AG04450 (cell line): ENCODE results near the gene RPS8. TPM values are rescaled to one million over a fixed set of nuclear protein-coding genes. Genes with fewer than 3 reads are reported as not detected.
"Not testable (repeated sequence)": the region's sequence is repeated elsewhere in the genome, so short reads cannot be mapped to it uniquely, and the experiment has no call there.

Experiments
- CTCF ChIA-PET: fragments of 300-600, 350-600 bp; formaldehyde crosslinking; extraction: SDS; loops from one replicate; lab custom pipeline; 2022; ENCODE audit warnings: antibody characterized with exemption, inconsistent platforms; lab: Charles Lee
- POLR2A ChIA-PET: fragments of 350-600 bp; formaldehyde crosslinking; extraction: SDS; loops from one replicate; lab custom pipeline; 2021; ENCODE audit warnings: antibody characterized with exemption, inconsistent platforms; lab: Yijun Ruan, JAX
- DNase-seq: peaks from one replicate; pipeline ENCODE4 v3.0.0-alpha.2; 2011; ENCODE audit warnings: low read depth, low spot score
- H3K27ac ChIP-seq: one replicate; pipeline ENCODE4 v1.5.1; 2012; ENCODE audit warnings: low read depth, low read length, control low read depth
- H3K27me3 ChIP-seq: one replicate; pipeline ENCODE4 v1.6.0; 2012; ENCODE audit warnings: low read length; ENCODE audit not compliant: control insufficient read depth, insufficient read depth
- H3K4me3 ChIP-seq: 2 replicates; pipeline ENCODE4 v1.5.1; 2011; ENCODE audit warnings: mild to moderate bottlenecking, low read depth, low read length, control low read depth
- H3K9me3 ChIP-seq: 2 replicates; pipeline ENCODE4 v1.5.1; 2012; ENCODE audit warnings: low read length; ENCODE audit not compliant: control insufficient read depth, insufficient read depth
- polyA plus RNA-seq: library from polyadenylated mRNA; depleted of rRNA; stranded (reverse); fragments of >200 nt; gene quantifications from 2 replicates; pipeline ENCODE4 v1.2.3, GENCODE V29; 2011
- TF ChIP-seq, protein P1 (sequence below): IDR thresholded peaks from 2 replicates; pipeline ENCODE4 v1.5.1; 2011; ENCODE audit warnings: low read depth, low read length, control low read depth, inconsistent platforms

RPS8 gene
- polyA plus RNA-seq, 1 experiment = 2,661 TPM

GRCh38 chr1:44808938-44809917 lies 33.9 kb downstream of the RPS8 start:
- POLR2A ChIA-PET = interaction anchor here (0.5 to 4.1 kb wide), 7 partner anchors 9 to 712 kb away, joined by 3 to 103 read pairs (median 5); partner anchors contain the start of genes PLK3, PRDX1 and RPS8

DNA sequence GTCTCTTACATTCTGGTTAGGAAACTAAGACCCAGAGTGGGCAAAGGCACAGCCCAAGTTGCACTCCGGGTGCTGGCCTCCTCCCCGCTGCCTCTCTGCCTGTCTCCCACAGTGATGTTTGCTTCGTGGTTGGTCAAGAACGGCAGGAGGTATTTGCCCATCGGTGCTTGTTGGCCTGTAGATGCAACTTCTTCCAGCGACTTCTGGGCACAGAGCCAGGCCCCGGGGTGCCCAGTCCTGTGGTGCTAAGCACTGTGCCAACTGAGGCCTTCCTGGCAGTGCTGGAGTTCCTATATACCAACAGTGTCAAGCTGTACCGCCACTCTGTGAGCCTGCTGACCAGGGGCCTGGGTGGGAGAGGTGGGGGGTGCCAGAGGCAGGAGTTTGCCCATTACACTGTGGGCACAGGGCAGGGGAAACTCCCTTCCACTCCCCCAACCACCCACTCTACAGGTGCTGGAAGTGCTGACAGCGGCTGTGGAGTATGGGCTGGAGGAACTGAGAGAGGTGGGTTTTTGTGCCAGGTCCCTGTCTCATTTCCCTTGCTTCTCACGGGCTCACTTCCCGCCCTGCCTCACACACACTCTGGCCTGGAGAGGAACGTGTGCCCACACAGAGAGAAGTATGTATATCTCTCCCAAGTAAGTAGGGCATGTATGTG lies 34.9 kb downstream of the RPS8 start:
- peak overlapping the region; percentile 31 for H3K4me3 ChIP-seq
- CTCF ChIA-PET = interaction anchor here (0.7 to 2.2 kb wide), 2 partner anchors 10 to 92 kb away, joined by 5 to 20 read pairs; partner anchors contain the start of gene PLK3

More at GRCh38 chr1:44808938-44809917, 33.9 kb downstream of the RPS8 start:
- DNase-seq = no peak
- peak overlapping the region; percentile 100 for H3K27ac ChIP-seq
- H3K9me3 ChIP-seq = no peaks in the 10 kb centered on the region; the same call in 1 of the 2 replicates
- H3K4me3 ChIP-seq = peak overlapping the region; percentile 63
- CTCF ChIA-PET = interaction anchor here (0.8 to 2.2 kb wide), 7 partner anchors 9 to 78 kb away, joined by 3 to 20 read pairs (median 5); partner anchors contain the start of genes PLK3 and RNU5D-1
- H3K27me3 ChIP-seq = no peaks in the 10 kb centered on the region
- TF ChIP-seq, protein P1, sequence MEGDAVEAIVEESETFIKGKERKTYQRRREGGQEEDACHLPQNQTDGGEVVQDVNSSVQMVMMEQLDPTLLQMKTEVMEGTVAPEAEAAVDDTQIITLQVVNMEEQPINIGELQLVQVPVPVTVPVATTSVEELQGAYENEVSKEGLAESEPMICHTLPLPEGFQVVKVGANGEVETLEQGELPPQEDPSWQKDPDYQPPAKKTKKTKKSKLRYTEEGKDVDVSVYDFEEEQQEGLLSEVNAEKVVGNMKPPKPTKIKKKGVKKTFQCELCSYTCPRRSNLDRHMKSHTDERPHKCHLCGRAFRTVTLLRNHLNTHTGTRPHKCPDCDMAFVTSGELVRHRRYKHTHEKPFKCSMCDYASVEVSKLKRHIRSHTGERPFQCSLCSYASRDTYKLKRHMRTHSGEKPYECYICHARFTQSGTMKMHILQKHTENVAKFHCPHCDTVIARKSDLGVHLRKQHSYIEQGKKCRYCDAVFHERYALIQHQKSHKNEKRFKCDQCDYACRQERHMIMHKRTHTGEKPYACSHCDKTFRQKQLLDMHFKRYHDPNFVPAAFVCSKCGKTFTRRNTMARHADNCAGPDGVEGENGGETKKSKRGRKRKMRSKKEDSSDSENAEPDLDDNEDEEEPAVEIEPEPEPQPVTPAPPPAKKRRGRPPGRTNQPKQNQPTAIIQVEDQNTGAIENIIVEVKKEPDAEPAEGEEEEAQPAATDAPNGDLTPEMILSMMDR = 0 out of 2 replicates have a peak, but pooled peaks have one; percentile 16

DNA sequence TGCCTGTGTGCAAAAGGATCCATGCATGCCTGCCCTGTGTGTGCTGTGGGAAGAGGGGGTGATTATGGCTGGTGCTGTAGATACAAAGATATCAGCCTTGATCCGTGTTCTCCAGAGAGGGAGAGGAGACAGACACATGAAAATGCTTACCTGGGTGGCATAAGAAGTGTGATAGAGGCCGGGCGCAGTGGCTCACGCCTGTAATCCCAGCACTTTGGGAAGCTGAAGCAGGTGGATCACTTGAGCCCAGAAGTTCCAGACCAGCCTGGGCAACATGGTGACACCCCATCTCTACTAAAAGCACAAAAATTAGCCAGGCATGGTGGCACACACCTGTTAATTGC lies 35.4 kb downstream of the RPS8 start:
- CTCF ChIA-PET = interaction anchor here (0.6 to 0.7 kb wide), 2 partner anchors 11 to 91 kb away, joined by 5 read pairs; partner anchors contain the start of gene PLK3
- not testable (repeated sequence) for H3K4me3 ChIP-seq, H3K27me3 ChIP-seq, H3K9me3 ChIP-seq, DNase-seq
- POLR2A ChIA-PET = interaction anchor here (3.3 kb wide), 1 partner anchor 10 kb away, joined by 18 read pairs; the partner anchor contains the start of gene PLK3
- peak overlapping the region; percentile 32 for H3K27ac ChIP-seq

More for the DNA sequence above, 34.9 kb downstream of the RPS8 start:
- peak overlapping the region; percentile 32 for H3K27ac ChIP-seq
- TF ChIP-seq, protein P1 = no peak
- POLR2A ChIA-PET = interaction anchor here (1.4 to 4.1 kb wide), 4 partner anchors 9 to 89 kb away, joined by 4 to 103 read pairs (median 18); partner anchors contain the start of genes PLK3 and RPS8
- DNase-seq = no peak
- no peaks in the 10 kb centered on the region for H3K27me3 ChIP-seq
- H3K9me3 ChIP-seq = no peaks in the 10 kb centered on the region; the same call in 1 of the 2 replicates

DNA sequence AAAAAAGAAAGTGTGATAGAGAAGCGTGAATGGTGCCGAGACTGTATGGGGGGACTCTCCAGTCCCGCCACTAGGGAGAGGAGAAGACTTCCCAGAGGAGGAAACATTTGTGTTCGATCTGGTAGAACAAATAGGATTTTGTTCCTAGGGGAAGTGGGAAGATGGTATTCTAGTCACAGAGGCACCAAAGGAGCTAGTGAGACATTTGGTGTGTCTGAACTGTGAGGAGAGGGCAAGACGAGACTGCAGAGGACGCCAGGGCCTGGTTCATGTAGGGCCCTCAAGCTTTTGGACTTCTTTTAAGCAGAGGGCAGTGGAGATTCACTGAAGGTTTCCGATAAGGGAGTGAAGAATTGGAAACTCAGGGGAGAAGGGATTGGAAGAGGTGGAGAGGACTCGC lies 35.9 kb downstream of the RPS8 start:
- no peak for DNase-seq
- Histone ChIP-seq H3K27ac (peak overlapping the region; percentile 32), H3K4me3 (no peak overlapping the region), H3K9me3 (no peaks in the 10 kb centered on the region; the same call in 1 of the 2 replicates), H3K27me3 (no peaks in the 10 kb centered on the region)
- ChIA-PET CTCF (interaction anchor here (0.6 to 0.7 kb wide), 2 partner anchors 11 to 91 kb away, joined by 5 read pairs; partner anchors contain the start of gene PLK3), POLR2A (interaction anchor here (3.3 kb wide), 1 partner anchor 11 kb away, joined by 18 read pairs; the partner anchor contains the start of gene PLK3)
- TF ChIP-seq, protein P1 = no peak
